Breast epithelium (tissue), 4 donors: ENCODE measurements around the gene KLHL24. TPM values are rescaled to one million over a fixed set of nuclear protein-coding genes. Genes with fewer than 3 reads are reported as not detected.
"Not testable (repeated sequence)": the region's sequence is repeated elsewhere in the genome, so short reads cannot be mapped to it uniquely, and the experiment has no call there.

ENCODE experiments used
- DNase-seq, 2 donors: peaks; one replicate each; pipeline ENCODE4 v3.0.0-alpha.2; 2019; ENCODE audit warnings: low spot score in 2 of 2
- H3K27ac ChIP-seq, 2 donors: fragments of 200-600 bp; sonication (generic) in 1 of 2; one replicate each; pipeline ENCODE4 v1.5.1; 2016 to 2019; ENCODE audit warnings: mild to moderate bottlenecking in 1 of 2
- H3K27me3 ChIP-seq, 2 donors: fragments of 200-600 bp; sonication (generic) in 1 of 2; one replicate each; pipeline versions ENCODE4 v1.5.1 to v1.6.0; 2017 to 2019; ENCODE audit warnings: control low read depth in 1 of 2, mild to moderate bottlenecking in 1 of 2
- H3K36me3 ChIP-seq: fragments of 200-600 bp; one replicate; pipeline ENCODE4 v1.5.1; 2019
- H3K4me1 ChIP-seq, 2 donors: fragments of 200-600 bp; sonication (generic); one replicate each; pipeline ENCODE4 v1.5.1; 2016 to 2019; ENCODE audit warnings: control low read depth in 1 of 2
- H3K4me3 ChIP-seq, 3 donors: fragments of 200-600 bp; sonication (generic); 1 replicate in 2 of 3; 2 replicates in 1 of 3; pipeline ENCODE4 v1.5.1; 2016 to 2019; ENCODE audit warnings: mild to moderate bottlenecking in 3 of 3, moderate library complexity in 2 of 3
- H3K9me3 ChIP-seq, 2 donors: fragments of 200-600 bp; sonication (generic) in 1 of 2; one replicate each; pipeline ENCODE4 v1.5.1; 2016 to 2019; ENCODE audit warnings: control low read depth in 1 of 2
- POLR2A ChIP-seq: fragments of 450-650 bp; IDR thresholded peaks from one replicate; pipeline ENCODE4 v1.6.1; 2016; ENCODE audit warnings: antibody characterized with exemption, mild to moderate bottlenecking, moderate library complexity
- POLR2AphosphoS5 ChIP-seq, 3 donors: sonication (generic); formaldehyde crosslinking; IDR thresholded peaks; one replicate each; pipeline ENCODE4 v1.6.1; 2017; ENCODE audit warnings: antibody characterized with exemption in 3 of 3
- intact Hi-C: fragments of 100-400 bp; cut with DNase I; formaldehyde crosslinking; loops from one replicate; pipeline ENCODE4 v1.15.1; 2023; ENCODE audit warnings: low total_unique reads
- total RNA-seq, 3 donors: library from RNA; depleted of rRNA; stranded (reverse); fragments of >200 nt; gene quantifications; one replicate each; pipeline ENCODE4 v1.1.0, GENCODE V29; 2016
- TF ChIP-seq, protein P1 (sequence below), 3 donors: fragments of 450-650 bp; IDR thresholded peaks; one replicate each; pipeline ENCODE4 v1.5.1; 2016 to 2017; ENCODE audit warnings: antibody characterized with exemption in 3 of 3, mild to moderate bottlenecking in 3 of 3, moderate library complexity in 3 of 3

The KLHL24 gene
- total RNA-seq, 3 donors from 2014 or later = 108 to 184 (median 129) TPM

DNA sequence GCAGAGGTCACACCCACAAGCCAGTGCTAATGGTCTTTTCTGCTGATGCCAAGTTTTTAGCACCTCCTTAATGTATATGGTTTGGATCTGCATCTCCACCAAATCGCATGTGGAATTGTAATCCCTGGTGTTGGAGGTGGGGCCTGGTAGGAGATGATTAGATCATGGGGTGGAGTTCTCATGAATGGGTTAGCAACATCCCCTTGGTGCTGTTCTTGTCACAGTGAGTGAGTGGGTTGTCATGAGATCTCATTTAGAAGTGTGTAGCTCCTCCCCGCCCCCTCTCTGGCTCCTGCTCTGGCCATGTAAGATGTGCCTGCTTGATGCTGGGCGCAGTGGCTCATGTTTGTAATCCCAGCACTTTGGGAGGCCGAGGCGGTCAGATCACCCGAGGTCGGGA, 42.6 kb upstream of the KLHL24 start:
- TF ChIP-seq, protein P1, sequence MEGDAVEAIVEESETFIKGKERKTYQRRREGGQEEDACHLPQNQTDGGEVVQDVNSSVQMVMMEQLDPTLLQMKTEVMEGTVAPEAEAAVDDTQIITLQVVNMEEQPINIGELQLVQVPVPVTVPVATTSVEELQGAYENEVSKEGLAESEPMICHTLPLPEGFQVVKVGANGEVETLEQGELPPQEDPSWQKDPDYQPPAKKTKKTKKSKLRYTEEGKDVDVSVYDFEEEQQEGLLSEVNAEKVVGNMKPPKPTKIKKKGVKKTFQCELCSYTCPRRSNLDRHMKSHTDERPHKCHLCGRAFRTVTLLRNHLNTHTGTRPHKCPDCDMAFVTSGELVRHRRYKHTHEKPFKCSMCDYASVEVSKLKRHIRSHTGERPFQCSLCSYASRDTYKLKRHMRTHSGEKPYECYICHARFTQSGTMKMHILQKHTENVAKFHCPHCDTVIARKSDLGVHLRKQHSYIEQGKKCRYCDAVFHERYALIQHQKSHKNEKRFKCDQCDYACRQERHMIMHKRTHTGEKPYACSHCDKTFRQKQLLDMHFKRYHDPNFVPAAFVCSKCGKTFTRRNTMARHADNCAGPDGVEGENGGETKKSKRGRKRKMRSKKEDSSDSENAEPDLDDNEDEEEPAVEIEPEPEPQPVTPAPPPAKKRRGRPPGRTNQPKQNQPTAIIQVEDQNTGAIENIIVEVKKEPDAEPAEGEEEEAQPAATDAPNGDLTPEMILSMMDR (IDR thresholded peaks at IDR 0.05) = no peak
- no peak for TF ChIP-seq POLR2AphosphoS5 (IDR thresholded peaks at IDR 0.05)
- TF ChIP-seq POLR2A = no peak
- no peak for DNase-seq
- H3K36me3 ChIP-seq = no peaks in the 10 kb centered on the region
- H3K27me3 ChIP-seq = no peaks in the 10 kb centered on the region
- H3K4me1 ChIP-seq = no peaks in the 10 kb centered on the region
- intact Hi-C loops = no loop called here
- peaks cover 0 to 5% of the 10 kb centered on the region in 2 donors for H3K9me3 ChIP-seq
- no peak overlapping the region for H3K4me3 ChIP-seq
- H3K27ac ChIP-seq = no peak overlapping the region

DNA sequence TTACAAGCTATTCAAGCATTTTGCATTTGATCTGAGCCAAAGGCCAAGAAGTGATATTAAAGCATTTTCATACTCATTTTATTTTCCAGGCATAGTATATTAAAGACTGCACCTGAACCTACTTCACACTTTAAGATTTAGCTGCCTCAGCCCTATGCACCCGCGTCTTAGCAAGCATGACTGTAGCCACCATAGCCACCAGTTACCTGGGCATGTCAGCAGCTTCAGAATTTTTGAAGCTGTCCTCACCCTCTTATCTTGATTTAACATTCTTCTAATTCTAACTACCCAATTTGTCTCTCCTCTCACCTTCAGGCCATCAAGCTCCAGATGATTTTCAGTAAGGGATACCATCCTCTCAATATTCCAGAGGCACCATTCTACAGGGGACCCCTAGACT, 40.8 kb upstream of the KLHL24 start:
- Histone ChIP-seq H3K27me3 (no peaks in the 10 kb centered on the region), H3K9me3 (peaks cover 0 to 18% of the 10 kb centered on the region in 2 donors), H3K36me3 (no peaks in the 10 kb centered on the region), H3K4me1 (no peaks in the 10 kb centered on the region), H3K4me3 (no peak overlapping the region), H3K27ac (no peak overlapping the region)
- intact Hi-C loops = no loop called here
- TF ChIP-seq, protein P1 (IDR thresholded peaks at IDR 0.05) = no peak
- TF ChIP-seq POLR2AphosphoS5 (IDR thresholded peaks at IDR 0.05) (no peak), POLR2A (no peak)
- DNase-seq = no peak

DNA sequence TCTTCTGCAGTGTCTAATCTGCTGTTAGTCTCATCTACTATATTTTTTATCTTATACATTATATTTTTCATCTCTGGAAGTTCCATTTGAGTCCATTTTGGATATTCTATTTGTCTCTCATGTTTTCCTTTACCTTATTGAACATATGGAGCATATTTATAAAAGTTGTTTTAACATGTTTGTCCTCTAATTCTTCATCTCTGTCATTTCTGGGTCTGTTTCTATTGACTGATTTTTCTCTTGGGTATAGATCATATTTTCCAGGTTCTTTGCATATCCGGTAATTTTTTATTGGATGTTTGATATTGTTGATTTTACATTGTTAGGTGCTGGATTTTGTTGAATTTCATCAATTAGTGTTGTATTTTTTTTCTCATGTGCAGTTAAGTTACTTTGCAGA, 37.5 kb upstream of the KLHL24 start:
- Histone ChIP-seq H3K27me3 (no peaks in the 10 kb centered on the region), H3K4me3 (no peak overlapping the region), H3K36me3 (no peaks in the 10 kb centered on the region), H3K4me1 (no peaks in the 10 kb centered on the region), H3K27ac (no peak overlapping the region), H3K9me3 (peaks cover 0 to 18% of the 10 kb centered on the region in 2 donors)
- intact Hi-C loops = no loop called here
- no peak for DNase-seq
- TF ChIP-seq POLR2A = no peak

DNA sequence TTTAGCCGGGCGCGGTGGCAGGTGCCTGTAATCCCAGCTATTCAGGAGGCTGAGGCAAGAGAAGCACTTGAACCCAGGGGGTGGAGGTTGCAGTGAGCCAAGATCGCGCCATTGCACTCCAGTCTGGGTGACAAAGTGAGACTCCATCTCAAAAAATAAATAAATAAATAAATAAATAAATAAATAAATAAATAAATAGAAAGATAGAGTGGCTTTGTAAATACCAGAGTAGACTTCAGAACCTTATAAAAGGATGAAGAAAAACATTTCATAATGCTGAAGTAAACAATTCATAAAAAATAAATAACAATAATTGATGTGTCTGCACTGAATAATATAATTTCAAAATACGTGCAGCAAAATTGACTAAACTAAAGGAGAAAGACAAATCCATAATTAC, 24.1 kb upstream of the KLHL24 start:
- intact Hi-C loops = loop anchor here (2.0 kb wide), 1 partner anchor 63 kb away; no protein-coding TSS in a partner anchor

DNA sequence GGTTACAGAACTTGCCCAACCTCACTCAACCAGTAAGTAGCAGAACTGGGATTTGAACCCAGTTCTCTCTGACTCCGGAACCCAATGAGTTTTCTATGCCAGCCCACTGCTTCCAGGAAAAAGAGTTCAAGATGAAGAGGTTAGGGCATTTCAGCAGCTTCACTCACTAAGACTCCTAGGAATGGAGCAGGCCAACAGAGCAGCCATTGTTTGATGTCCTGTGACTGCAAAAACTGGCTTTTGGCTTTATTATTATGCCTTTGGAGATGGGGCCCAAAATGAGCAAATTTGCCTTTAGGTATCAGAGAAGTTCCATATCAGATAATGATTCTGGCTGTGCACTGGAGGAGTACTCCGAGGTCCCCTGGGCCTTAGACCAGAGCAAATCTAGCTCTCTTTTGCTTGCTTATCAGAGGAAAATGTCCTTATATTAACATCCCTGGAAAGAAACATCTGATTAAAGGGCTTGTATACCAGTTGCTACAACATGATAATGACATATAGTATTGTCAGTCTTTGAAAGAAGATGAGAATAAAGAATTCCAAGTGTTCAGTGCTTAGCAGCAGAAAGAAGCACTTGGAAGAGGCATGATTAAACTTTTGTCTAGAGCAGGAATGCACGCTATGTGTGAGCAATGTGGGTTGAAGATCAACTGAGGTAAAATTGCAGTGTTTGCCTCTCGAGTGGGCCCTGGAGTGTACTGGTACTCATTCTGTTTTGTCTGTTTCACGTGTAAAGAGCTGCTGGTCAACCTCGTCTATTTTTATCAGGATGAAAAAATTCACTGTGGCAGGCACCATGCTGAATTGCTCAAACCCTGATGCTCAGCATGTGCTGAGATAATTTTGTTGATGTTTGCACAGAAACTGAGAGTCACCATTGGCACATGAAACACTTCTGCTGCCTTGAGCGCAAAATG, 21.8 kb upstream of the KLHL24 start:
- H3K27ac ChIP-seq = no peak overlapping the region

More for the DNA sequence above, 24.1 kb upstream of the KLHL24 start:
- not testable (repeated sequence) for H3K36me3 ChIP-seq, H3K9me3 ChIP-seq, H3K27me3 ChIP-seq, DNase-seq, H3K4me3 ChIP-seq, H3K4me1 ChIP-seq, H3K27ac ChIP-seq

DNA sequence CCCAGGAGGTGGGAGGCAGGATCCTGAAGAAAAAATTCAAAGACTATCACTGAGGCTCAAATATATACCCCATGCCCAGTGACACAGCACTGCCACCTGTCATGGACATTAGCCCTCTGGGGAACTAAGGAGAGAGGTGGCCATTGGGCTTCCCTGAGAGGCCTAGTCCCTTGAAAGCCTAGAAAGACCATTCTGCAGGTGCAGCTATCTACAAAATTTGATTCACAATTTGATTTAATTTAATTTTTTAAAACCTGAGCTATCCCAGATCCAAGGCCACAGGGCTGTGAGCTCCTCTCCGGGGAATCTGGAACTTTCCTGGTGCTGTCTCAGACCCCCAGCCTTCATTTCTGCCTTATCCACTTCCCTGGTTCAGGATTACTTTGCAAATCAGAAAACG, 16.9 kb upstream of the KLHL24 start:
- TF ChIP-seq POLR2AphosphoS5 (IDR thresholded peaks at IDR 0.05) (no peak), POLR2A (no peak)
- TF ChIP-seq, protein P1 (IDR thresholded peaks at IDR 0.05) = no peak
- Histone ChIP-seq H3K36me3 (no peaks in the 10 kb centered on the region), H3K27me3 (no peaks in the 10 kb centered on the region), H3K27ac (no peak overlapping the region), H3K4me3 (no peak overlapping the region), H3K4me1 (no peaks in the 10 kb centered on the region), H3K9me3 (no peaks in the 10 kb centered on the region)
- intact Hi-C loops = no loop called here
- no peak for DNase-seq

More for the DNA sequence above, 21.8 kb upstream of the KLHL24 start:
- Histone ChIP-seq H3K4me1 (no peaks in the 10 kb centered on the region), H3K27me3 (no peaks in the 10 kb centered on the region), H3K4me3 (no peak overlapping the region), H3K9me3 (no peaks in the 10 kb centered on the region), H3K36me3 (no peaks in the 10 kb centered on the region)
- TF ChIP-seq POLR2A (no peak), POLR2AphosphoS5 (IDR thresholded peaks at IDR 0.05) (no peak)
- TF ChIP-seq, protein P1 (IDR thresholded peaks at IDR 0.05) = no peak
- intact Hi-C loops = no loop called here
- DNase-seq = no peak
